Measurements from ENCODE around the gene RCN1. TPM values are rescaled to one million over a fixed set of nuclear protein-coding genes. Genes with fewer than 3 reads are reported as not detected.

RCN1 gene
- total and polyA plus RNA-seq, 2 donors (not counting 3 experiments of a cell fraction or from before 2014, with no cell fraction given) = 174 to 285 TPM

DNA sequence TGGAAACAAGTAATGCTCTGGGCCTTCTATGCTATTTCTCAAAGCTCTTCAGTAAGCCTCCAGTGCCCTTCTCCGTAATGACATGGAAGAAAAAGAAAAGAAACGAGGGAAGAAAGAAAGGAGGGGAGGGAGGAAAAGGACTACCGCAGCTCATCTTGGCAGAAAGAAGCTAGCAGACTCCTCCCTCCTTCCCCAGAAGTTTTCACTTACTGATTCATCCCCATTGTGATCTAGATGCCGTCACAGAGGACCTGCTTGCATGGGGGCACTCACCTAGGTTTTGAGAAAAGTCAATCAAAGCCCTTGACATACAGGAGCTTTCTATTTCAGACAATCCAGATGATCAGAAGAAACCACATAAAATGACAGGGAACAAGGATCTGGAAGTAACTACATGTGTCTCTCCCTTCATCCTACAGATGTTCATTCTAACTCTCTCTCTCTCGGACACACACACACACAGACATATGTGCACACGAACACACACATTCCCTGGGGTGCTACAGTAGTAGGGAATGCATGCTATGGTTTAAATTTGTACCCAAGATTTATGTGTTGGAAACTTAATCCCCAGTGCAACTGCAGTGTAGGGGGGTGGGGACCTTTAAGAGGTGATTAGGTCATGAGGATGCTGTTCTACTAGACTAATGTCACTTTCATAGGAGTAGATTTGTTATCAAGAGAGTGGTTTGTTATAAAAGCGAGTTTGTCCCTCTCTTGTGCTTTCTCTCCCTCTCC lies 37.6 kb upstream of the RCN1 start:
- ChIA-PET CTCF (interaction anchor here (0.9 to 6.3 kb wide), 11 partner anchors 14 to 121 kb away, joined by 3 to 249 read pairs (median 10); no protein-coding TSS in a partner anchor), POLR2A (no interaction called here)
- BruUV-seq (replicated peaks) = no TSS peak
- H2AFZ ChIP-seq (ENCODE audit: low read depth, low read length) = no peak overlapping the region
- no peaks in the 10 kb centered on the region for H3K9me1 ChIP-seq (replicated peaks; ENCODE audit: control insufficient read depth, extremely low read depth, insufficient read depth, low read length)
- intact Hi-C loops (cut with micrococcal nuclease) (loop anchor here (2.0 kb wide), 1 partner anchor 37 kb away; the partner anchor contains the start of gene RCN1), dilution Hi-C loops (cut with MboI; ENCODE audit: extremely low pct_ligation_motif_present, low sequenced_read_pairs) (no loop called here)
- H3K36me3 ChIP-seq (ENCODE audit: control insufficient read depth in 2 of 2, extremely low read depth in 1 of 2, insufficient read depth in 2 of 2, low read length in 2 of 2) = no peaks in the 10 kb centered on the region
- no peaks in the 10 kb centered on the region for H3K79me2 ChIP-seq (ENCODE audit: control insufficient read depth, insufficient read depth, low read length)
- H3K9me3 ChIP-seq (replicated peaks; ENCODE audit: control insufficient read depth, insufficient read depth, low read length) = no peaks in the 10 kb centered on the region
- no peak for DNase-seq (ENCODE audit: low read depth, low spot score)
- no peak for FAIRE-seq
- H3K9ac ChIP-seq (replicated peaks; ENCODE audit: extremely low read depth, insufficient read depth, low read length) = no peak overlapping the region
- no peak overlapping the region for H3K27ac ChIP-seq (ENCODE audit: insufficient read depth, low read depth, low read length)
- H3K4me3 ChIP-seq (replicated peaks in 1 of 3; ENCODE audit: insufficient read depth in 1 of 3, low read depth in 1 of 3, low read length in 3 of 3) = no peak overlapping the region
- no peak for TF ChIP-seq JUN (IDR thresholded peaks at IDR 0.05; ENCODE audit: borderline replicate concordance, insufficient read depth, insufficient read length, low read depth)
- TF ChIP-seq GATA2 (IDR thresholded peaks at IDR 0.05; ENCODE audit: insufficient read depth, insufficient read length, low read depth, low read length) = no peak
- TF ChIP-seq EZH2 (IDR thresholded peaks at IDR 0.05; ENCODE audit: borderline replicate concordance, low read depth, low read length, severe bottlenecking) = no peak
- TF ChIP-seq FOS (IDR thresholded peaks at IDR 0.05; ENCODE audit: borderline replicate concordance, insufficient read depth, low read length) = no peak
- no peak for TF ChIP-seq MAX (IDR thresholded peaks at IDR 0.05; ENCODE audit: insufficient read depth, insufficient read length)
- no peak for TF ChIP-seq POLR2A (IDR thresholded peaks at IDR 0.05; ENCODE audit: low read depth, low read length)
- no peak for TF ChIP-seq CTCF (IDR thresholded peaks at IDR 0.05; ENCODE audit: extremely low read depth in 1 of 2, insufficient read depth in 1 of 2, low read depth in 1 of 2, low read length in 2 of 2)
- TF ChIP-seq MYC (IDR thresholded peaks at IDR 0.05; ENCODE audit: low read depth, low read length) = no peak
- TF ChIP-seq POLR2AphosphoS5 (IDR thresholded peaks at IDR 0.05; ENCODE audit: insufficient read depth, low read depth, low read length) = no peak
- no peaks in the 10 kb centered on the region for H4K20me1 ChIP-seq (replicated peaks; ENCODE audit: control insufficient read depth, extremely low read depth, insufficient read depth, low read length)
- no peak overlapping the region for H3K4me2 ChIP-seq (ENCODE audit: insufficient read depth, low read length)
- H3K4me1 ChIP-seq (ENCODE audit: control insufficient read depth, extremely low read depth, insufficient read depth, low read length) = no peaks in the 10 kb centered on the region
- peaks cover 29 to 36% of the 10 kb centered on the region in 2 experiments for H3K27me3 ChIP-seq (ENCODE audit: control insufficient read depth in 2 of 2, insufficient read depth in 2 of 2, low read length in 2 of 2)
